ENCODE results near the gene ATG4C.
"Not testable (repeated sequence)": the region's sequence is repeated elsewhere in the genome, so short reads cannot be mapped to it uniquely, and the experiment has no call there.

Gene ATG4C

GRCh38 chr1:62783736-62784508 lies at the start of gene ATG4C:
Gene ATG4C, plus strand, starts transcription at chr1:62784132. Its CDS starts 19,655 bp downstream, at chr1:62803787.
- peak; percentile 97 for DNase-seq

DNA sequence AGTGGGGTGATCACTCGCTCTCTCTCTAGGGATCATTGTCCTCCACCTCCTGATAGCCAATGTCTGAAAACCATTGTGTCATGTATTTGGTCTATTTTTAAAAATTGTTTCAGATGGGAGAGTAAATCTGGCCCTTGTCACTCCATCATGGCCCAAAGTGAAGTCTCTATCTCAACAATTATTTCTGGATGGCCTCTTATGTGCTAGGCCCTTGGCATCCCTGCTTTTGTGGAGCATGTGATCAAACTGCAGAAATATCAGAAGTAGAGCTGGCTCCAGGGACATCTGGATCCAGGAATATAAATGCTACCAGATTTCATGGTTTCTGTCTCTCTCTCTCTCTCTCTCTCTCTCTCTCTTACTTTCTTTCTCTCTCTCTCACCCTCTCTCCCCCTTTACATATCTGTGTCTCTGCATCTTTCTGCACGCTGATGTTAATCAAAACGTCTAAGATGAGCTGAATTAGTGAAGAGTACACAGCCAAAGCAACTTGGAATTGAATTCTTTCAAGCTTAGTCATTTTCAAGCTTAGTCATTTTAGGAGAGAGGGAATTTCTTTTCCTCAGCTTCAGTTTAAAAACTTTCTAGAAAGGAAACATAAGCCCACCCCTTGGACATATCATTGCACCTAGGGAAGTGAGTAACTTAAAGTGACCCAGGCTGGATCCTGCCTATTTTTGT lies 48.3 kb upstream of the ATG4C start:
- no peak for DNase-seq

- not testable (repeated sequence) for DNase-seq
These were observed 43.2 kb upstream of the ATG4C start for GRCh38 chr1:62740701-62741100.

DNA sequence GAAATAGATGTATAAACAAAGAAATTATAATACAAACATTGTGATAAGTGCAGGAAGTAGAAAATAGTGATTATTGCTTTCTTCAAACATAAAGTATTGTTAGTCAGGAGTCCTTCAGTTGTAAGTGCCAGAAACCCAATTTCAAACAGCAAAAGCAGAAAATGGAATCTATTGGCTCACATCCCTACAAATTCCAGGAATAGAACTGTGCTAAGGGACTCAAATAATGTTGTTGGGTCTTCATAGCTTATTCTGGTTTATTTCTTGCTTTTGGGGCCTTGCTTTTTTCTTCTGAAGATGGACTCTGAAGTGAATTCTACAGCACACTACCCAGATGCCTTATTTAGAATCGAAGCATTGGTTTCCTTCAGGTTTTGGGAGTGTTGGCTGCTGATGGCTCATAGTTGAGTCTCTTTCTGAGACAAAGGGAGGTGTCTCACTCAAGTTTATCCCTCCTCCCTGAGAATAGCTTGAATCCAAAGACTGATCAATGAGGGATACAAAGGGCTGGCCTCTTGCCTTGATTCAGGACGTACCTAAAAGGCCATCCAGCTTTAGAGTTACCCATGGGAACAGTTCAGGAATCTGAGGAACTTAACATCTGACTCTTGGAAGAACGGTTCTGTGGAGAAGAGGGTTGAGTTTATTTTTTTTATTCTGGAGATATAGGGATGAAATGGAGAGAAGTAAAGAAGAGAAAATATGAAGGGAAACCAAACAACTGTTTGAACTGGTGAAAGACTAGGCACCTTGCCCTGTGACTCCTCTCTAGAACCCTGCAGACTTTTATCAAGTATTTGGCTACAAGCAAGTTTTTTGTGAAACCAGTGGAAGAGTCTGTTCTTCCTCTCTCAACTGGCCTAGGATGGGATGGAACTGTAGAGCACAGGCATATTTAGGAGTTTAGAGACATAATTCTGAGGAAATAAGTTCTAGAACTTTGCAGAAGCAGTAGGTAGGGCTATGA lies 39.0 kb upstream of the ATG4C start:
- no peak for DNase-seq

GRCh38 chr1:62746086-62746808 lies 37.7 kb upstream of the ATG4C start:
- DNase-seq: peak; percentile 29

DNA sequence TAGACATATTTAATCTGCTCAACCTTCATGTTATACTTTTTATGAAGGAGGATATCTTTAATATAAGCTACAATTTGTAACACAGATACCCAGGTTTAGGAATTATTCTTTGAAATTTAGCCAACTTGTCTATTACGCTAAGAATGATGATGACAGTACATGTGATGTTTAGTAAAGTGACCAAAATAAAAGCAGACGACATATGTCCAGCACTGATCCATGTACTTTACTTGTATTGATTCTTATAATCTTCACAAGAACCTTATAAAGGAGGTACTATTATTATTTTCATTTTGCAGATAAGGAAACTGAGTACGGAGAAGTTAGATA lies 37.2 kb upstream of the ATG4C start:
- no peak for DNase-seq

GRCh38 chr1:62753031-62753965 lies 30.6 kb upstream of the ATG4C start:
- no peak for DNase-seq

GRCh38 chr1:62754938-62755337 lies 29.0 kb upstream of the ATG4C start:
- DNase-seq: not testable (repeated sequence)

GRCh38 chr1:62756255-62756884 lies 27.6 kb upstream of the ATG4C start:
- not testable (repeated sequence) for DNase-seq

GRCh38 chr1:62759232-62759875 lies 24.6 kb upstream of the ATG4C start:
- DNase-seq: not testable (repeated sequence)

GRCh38 chr1:62760021-62760782 lies 23.7 kb upstream of the ATG4C start:
- not testable (repeated sequence) for DNase-seq

- not testable (repeated sequence) for DNase-seq
These were observed 22.6 kb upstream of the ATG4C start for GRCh38 chr1:62761223-62761870.

DNA sequence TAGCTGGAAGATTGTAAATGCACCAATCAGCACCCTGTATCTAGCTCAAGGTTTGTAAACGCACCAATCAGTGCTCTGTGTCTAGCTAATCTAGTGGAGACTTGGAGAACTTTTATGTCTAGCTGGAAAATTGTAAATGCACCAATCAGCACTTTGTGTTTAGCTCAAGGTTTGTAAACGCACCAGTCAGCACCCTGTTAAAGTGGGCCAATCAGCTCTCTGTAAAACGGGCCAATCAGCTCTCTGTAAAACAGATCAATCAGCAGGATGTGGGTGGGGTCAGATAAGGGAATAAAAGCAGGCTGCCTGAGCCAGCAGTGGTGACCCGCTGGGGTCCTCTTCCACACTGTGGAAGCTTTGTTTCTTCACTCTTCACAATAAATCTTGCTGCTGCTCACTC lies 21.9 kb upstream of the ATG4C start:
- not testable (repeated sequence) for DNase-seq

- DNase-seq: no peak
These were observed 18.0 kb upstream of the ATG4C start for GRCh38 chr1:62765981-62766380.

DNA sequence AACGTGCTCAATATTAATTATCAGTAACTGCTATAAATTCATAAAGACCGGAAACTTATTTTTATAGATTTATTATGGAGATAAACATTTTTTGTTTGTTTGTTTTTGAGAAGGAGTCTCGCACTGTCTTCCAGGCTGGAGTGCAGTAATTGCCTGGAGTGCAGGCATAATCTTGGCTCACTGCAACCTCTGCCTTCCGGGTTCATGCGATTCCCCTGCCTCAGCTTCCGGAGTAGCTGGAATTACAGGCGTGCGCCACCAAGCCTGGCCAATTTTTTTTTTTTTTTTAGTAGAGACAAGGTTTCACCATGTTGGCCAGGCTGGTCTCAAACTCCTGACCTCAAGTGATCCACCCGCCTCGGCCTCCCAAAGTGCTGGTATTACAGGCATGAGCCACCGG lies 15.4 kb upstream of the ATG4C start:
- DNase-seq: not testable (repeated sequence)

- DNase-seq: no peak
These were observed 11.2 kb upstream of the ATG4C start for GRCh38 chr1:62772607-62773295.

DNA sequence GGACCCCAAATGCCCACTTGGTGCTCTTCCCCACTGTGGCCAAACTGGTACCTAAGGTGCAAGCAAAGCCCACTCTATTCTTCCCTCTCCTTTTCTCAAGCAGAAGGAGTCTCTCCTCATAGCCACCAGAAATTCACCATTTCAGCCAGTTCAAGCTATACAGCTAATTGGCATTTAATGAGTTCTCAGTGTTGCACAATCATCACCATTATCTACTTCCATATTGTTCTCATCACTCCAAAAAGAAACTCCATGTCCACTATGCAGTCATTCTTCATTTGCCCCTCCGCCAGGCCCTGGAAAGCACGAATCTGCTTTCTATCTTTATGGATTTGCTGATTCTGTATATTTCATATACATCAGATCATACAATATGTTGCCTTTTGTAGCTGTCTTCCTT lies 9.9 kb upstream of the ATG4C start:
- no peak for DNase-seq

GRCh38 chr1:62774971-62775595 lies 8.8 kb upstream of the ATG4C start:
- DNase-seq: no peak
